ENCODE data around the gene TUBAL3.

The TUBAL3 gene

GRCh38 chr10:5354068-5354467, 50.6 kb downstream of the TUBAL3 start:
- H3K27ac ChIP-seq: no peak overlapping the region
- TF ChIP-seq ZFX (IDR thresholded peaks at IDR 0.05; ENCODE audit: borderline replicate concordance): no peak
- TF ChIP-seq, protein P1, sequence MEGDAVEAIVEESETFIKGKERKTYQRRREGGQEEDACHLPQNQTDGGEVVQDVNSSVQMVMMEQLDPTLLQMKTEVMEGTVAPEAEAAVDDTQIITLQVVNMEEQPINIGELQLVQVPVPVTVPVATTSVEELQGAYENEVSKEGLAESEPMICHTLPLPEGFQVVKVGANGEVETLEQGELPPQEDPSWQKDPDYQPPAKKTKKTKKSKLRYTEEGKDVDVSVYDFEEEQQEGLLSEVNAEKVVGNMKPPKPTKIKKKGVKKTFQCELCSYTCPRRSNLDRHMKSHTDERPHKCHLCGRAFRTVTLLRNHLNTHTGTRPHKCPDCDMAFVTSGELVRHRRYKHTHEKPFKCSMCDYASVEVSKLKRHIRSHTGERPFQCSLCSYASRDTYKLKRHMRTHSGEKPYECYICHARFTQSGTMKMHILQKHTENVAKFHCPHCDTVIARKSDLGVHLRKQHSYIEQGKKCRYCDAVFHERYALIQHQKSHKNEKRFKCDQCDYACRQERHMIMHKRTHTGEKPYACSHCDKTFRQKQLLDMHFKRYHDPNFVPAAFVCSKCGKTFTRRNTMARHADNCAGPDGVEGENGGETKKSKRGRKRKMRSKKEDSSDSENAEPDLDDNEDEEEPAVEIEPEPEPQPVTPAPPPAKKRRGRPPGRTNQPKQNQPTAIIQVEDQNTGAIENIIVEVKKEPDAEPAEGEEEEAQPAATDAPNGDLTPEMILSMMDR (IDR thresholded peaks at IDR 0.05): no peak

DNA sequence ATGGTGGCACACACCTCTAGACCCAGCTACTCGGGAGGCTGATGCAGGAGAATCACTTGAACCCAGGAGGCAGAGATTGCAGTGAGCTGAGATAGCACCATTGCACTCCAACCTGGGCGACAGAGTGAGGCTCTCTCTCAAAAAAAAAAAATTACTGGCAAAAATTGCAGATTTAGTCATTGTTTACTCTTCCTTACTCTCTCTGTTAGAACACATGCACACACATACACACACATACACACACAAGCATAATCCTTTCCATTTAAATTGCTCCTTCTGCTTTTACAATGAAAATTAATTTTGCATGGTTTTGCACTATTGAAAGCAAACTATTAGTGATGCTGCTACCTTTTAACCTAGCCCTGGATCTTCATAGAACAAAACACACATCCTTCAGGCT, 55.3 kb downstream of the TUBAL3 start:
- TF ChIP-seq, protein P1 (IDR thresholded peaks at IDR 0.05): no peak
- no peak for TF ChIP-seq ZFX (IDR thresholded peaks at IDR 0.05; ENCODE audit: borderline replicate concordance)
- no peak overlapping the region for H3K27ac ChIP-seq

DNA sequence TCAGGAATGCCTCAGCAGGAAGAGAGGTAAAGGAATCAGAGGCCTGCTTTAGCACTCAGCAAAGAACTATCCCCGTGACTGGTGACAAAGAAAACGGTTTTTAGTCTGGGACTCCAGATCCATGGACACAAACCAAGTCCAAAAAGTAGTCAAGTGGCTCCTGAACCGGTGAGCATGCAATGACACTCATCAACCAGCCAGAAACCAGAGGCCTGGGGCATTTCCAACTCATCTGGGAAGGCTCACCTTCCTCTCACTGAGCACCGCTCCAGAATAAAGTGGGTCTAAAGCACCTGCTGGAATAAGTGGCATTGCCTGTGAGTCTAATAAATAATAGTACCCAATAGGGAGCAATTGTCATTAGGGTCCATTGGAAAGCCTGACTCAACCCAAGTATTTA, 57.7 kb downstream of the TUBAL3 start:
- TF ChIP-seq, protein P1 (IDR thresholded peaks at IDR 0.05): no peak
- TF ChIP-seq ZFX (IDR thresholded peaks at IDR 0.05; ENCODE audit: borderline replicate concordance): no peak
- no peak overlapping the region for H3K27ac ChIP-seq

DNA sequence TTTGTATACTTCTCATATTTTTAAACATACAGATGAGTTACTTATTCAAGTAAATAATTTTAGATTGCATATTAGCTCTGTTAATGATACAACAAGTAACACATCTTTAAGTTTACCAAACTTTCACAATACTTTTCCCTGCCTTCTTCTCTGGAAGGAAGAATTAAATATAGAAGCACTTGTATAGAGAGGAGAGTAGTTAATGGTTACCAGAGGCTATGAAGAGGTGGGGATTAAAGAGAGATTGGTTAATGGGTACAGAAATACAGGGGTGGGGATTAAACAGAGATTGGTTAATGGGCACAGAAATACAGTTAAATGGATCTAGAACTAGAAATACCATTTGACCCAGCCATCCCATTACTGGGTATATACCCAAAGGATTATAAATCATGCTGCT, 59.9 kb downstream of the TUBAL3 start:
- TF ChIP-seq, protein P1 (IDR thresholded peaks at IDR 0.05): no peak
- TF ChIP-seq ZFX (IDR thresholded peaks at IDR 0.05; ENCODE audit: borderline replicate concordance): no peak
- no peak overlapping the region for H3K27ac ChIP-seq

DNA sequence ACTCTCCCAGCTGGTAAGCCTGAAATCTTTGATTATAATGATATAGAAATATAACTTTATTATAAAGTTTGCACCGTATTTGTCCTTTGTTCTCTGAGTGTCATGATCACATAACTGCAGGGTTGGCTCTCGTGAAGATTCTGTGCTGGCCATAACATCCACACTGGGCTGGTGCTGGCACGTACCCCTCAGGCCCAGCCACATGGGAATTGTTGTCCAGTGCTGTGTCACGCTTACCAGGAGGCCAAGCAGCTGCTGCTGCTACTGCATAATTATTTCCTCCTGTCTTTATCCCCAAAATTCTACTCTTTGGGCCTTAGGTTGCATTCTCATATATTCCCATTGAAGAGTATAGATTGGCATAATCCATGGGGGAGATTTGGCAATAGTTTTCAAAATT, 60.6 kb downstream of the TUBAL3 start:
- no peak for TF ChIP-seq ZFX (IDR thresholded peaks at IDR 0.05; ENCODE audit: borderline replicate concordance)
- TF ChIP-seq, protein P1 (IDR thresholded peaks at IDR 0.05): 0 out of 2 replicates have a peak, but pooled peaks have one; percentile 0
- H3K27ac ChIP-seq: no peak overlapping the region

DNA sequence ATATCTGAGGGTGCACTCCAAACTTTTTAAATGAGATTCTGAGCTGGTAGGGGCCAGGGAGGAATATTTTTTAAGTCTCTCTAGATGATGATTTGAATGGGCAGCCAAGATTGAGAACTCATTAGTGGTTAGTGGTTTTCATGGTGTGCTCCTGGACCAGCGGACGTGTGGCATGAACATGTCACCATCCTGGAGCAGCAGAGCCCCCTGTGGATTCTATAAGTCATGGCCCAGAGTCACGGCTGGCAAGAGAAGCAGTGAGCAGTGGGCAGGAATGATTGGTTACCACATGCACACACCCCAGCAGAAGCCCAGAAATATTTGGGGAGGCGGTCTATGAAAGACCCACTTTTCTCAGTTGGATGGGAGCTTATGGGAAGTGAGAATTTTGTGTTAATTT, 61.1 kb downstream of the TUBAL3 start:
- TF ChIP-seq, protein P1 (IDR thresholded peaks at IDR 0.05): peak; percentile 15; the same call in 1 of the 2 replicates
- no peak for TF ChIP-seq ZFX (IDR thresholded peaks at IDR 0.05; ENCODE audit: borderline replicate concordance)
- no peak overlapping the region for H3K27ac ChIP-seq

Data from 22Rv1 (cell line).